SK-N-SH (cell line): Measurements from ENCODE around the gene HOXB2. TPM values are rescaled to one million over a fixed set of nuclear protein-coding genes. Genes with fewer than 3 reads are reported as not detected.

Experiments used
- CTCF ChIA-PET: fragments of 300-600, 350-600 bp; formaldehyde crosslinking; extraction: SDS; loops from one replicate; lab custom pipeline; 2021; lab: Yijun Ruan, JAX
- POLR2A ChIA-PET: fragments of 350-600 bp; sonication (Branson Sonifier 250); formaldehyde crosslinking; extraction: SDS; loops from one replicate; lab custom pipeline; 2020; ENCODE audit warnings: antibody characterized with exemption, inconsistent platforms; lab: Yijun Ruan, JAX
- DNase-seq: peaks from one replicate; pipeline ENCODE4 v3.0.0; 2012
- H2AFZ ChIP-seq: fragments of 200-600 bp; sonication (generic); 2 replicates; pipeline ENCODE4 v1.8.1; 2016; ENCODE audit warnings: antibody characterized with exemption, mild to moderate bottlenecking, low read depth
- H3F3A ChIP-seq: fragments of 200-600 bp; sonication (generic); replicated peaks from 2 replicates; pipeline ENCODE3; 2016; ENCODE audit warnings: antibody characterized with exemption, mild to moderate bottlenecking; ENCODE audit not compliant: insufficient read depth
- H3K27ac ChIP-seq, 2 experiments: fragments of 200-500 bp in 1 of 2; fragments of 200-600 bp in 1 of 2; sonication (Bioruptor generic) in 1 of 2; sonication (generic), shearing (Covaris generic) in 1 of 2; 2 replicates each; pipeline versions ENCODE4 v1.5.1 to v1.6.1; 2014 to 2016; ENCODE audit warnings: low read depth in 2 of 2, inconsistent platforms in 1 of 2, low read length in 1 of 2, mild to moderate bottlenecking in 1 of 2, mixed read lengths in 1 of 2
- H3K27me3 ChIP-seq: fragments of 200-600 bp; sonication (generic), shearing (Covaris generic); 2 replicates; pipeline ENCODE4 v1.6.1; 2016; ENCODE audit warnings: mixed run types; ENCODE audit not compliant: insufficient read depth
- H3K36me3 ChIP-seq, 2 experiments: fragments of 200-500 bp in 1 of 2; fragments of 200-600 bp in 1 of 2; sonication (Bioruptor generic) in 1 of 2; sonication (generic) in 1 of 2; replicated peaks in 1 of 2; 2 replicates each; pipeline versions ENCODE3 to v1.5.1; 2014 to 2016; ENCODE audit warnings: low read length in 1 of 2, mild to moderate bottlenecking in 1 of 2; ENCODE audit not compliant: insufficient read depth in 2 of 2, control insufficient read depth in 1 of 2
- H3K4me1 ChIP-seq, 2 experiments: fragments of 200-500 bp in 1 of 2; fragments of 200-600 bp in 1 of 2; sonication (Bioruptor generic) in 1 of 2; sonication (generic), shearing (Covaris generic) in 1 of 2; 2 replicates each; pipeline versions ENCODE4 v1.5.1 to v1.6.1; 2014 to 2016; ENCODE audit warnings: low read depth in 1 of 2, low read length in 1 of 2, mixed run types in 1 of 2; ENCODE audit not compliant: insufficient read depth in 2 of 2, control insufficient read depth in 1 of 2
- H3K4me2 ChIP-seq: fragments of 200-600 bp; sonication (generic), shearing (Covaris generic); 2 replicates; pipeline ENCODE4 v1.6.1; 2017; ENCODE audit warnings: mixed run types
- H3K4me3 ChIP-seq, 2 experiments: fragments of 200-500 bp in 1 of 2; fragments of 200-600 bp in 1 of 2; sonication (Bioruptor generic) in 1 of 2; sonication (generic), shearing (Covaris generic) in 1 of 2; 2 replicates each; pipeline versions ENCODE4 v1.5.1 to v1.8.1; 2014 to 2016; ENCODE audit warnings: low read depth in 2 of 2, inconsistent platforms in 1 of 2, low read length in 1 of 2, mild to moderate bottlenecking in 1 of 2, mixed read lengths in 1 of 2, moderate library complexity in 1 of 2
- H3K79me2 ChIP-seq: fragments of 200-600 bp; sonication (generic); 2 replicates; pipeline ENCODE4 v1.8.1; 2017; ENCODE audit warnings: mild to moderate bottlenecking; ENCODE audit not compliant: insufficient read depth
- H3K9ac ChIP-seq: fragments of 200-600 bp; sonication (generic); 2 replicates; pipeline ENCODE4 v1.6.1; 2017; ENCODE audit warnings: mixed run types
- H3K9me2 ChIP-seq: fragments of 200-600 bp; sonication (generic); 2 replicates; pipeline ENCODE4 v1.6.1; 2017; ENCODE audit warnings: mixed run types
- H3K9me3 ChIP-seq: fragments of 200-600 bp; sonication (generic); 2 replicates; pipeline ENCODE4 v1.6.1; 2017; ENCODE audit warnings: mixed run types, mild to moderate bottlenecking, moderate library complexity
- H4K20me1 ChIP-seq: fragments of 200-600 bp; sonication (generic); 2 replicates; pipeline ENCODE4 v1.6.1; 2017; ENCODE audit warnings: mild to moderate bottlenecking, mixed run types; ENCODE audit not compliant: insufficient read depth
- CHD2 ChIP-seq: fragments of 150-350 bp; IDR thresholded peaks from 2 replicates; pipeline ENCODE4 v1.6.1; 2018; ENCODE audit warnings: low read length; ENCODE audit not compliant: partially characterized antibody
- EP300 ChIP-seq, 2 experiments: IDR thresholded peaks; 2 replicates each; pipeline versions ENCODE4 v1.4.0 to v1.6.1; 2012; ENCODE audit warnings: borderline replicate concordance in 1 of 2, low read depth in 1 of 2, low read length in 1 of 2
- EZH2phosphoT487 ChIP-seq: fragments of 200-600 bp; sonication (generic); IDR thresholded peaks from 2 replicates; pipeline ENCODE4 v1.6.1; 2017; ENCODE audit warnings: low read depth, mixed run types, mild to moderate bottlenecking, antibody characterized with exemption, moderate library complexity, borderline replicate concordance
- FOXM1 ChIP-seq: IDR thresholded peaks from 2 replicates; pipeline ENCODE4 v1.4.0; 2012; ENCODE audit warnings: low read depth, mild to moderate bottlenecking
- GABPA ChIP-seq: IDR thresholded peaks from 2 replicates; pipeline ENCODE4 v1.4.0; 2012; ENCODE audit warnings: low read depth, mild to moderate bottlenecking
- GATA2 ChIP-seq: sonication (generic); formaldehyde crosslinking; IDR thresholded peaks from 2 replicates; pipeline ENCODE4 v1.5.0; 2020; ENCODE audit warnings: mild to moderate bottlenecking, missing genetic modification reagents
- IRF3 ChIP-seq: fragments of 150-350 bp; IDR thresholded peaks from 2 replicates; pipeline ENCODE4 v1.6.1; 2016; ENCODE audit warnings: mild to moderate bottlenecking, low read depth, low read length
- MAX ChIP-seq: IDR thresholded peaks from 2 replicates; pipeline ENCODE4 v1.4.0; 2012; ENCODE audit warnings: low read depth
- MEF2A ChIP-seq: IDR thresholded peaks from 2 replicates; pipeline ENCODE4 v1.4.0; 2012; ENCODE audit warnings: low read depth, borderline replicate concordance
- NFIC ChIP-seq: IDR thresholded peaks from 2 replicates; pipeline ENCODE4 v1.4.0; 2012; ENCODE audit warnings: borderline replicate concordance
- NRF1 ChIP-seq: IDR thresholded peaks from 2 replicates; pipeline ENCODE4 v1.6.1; 2012; ENCODE audit warnings: low read depth, mild to moderate bottlenecking, low read length
- RAD21 ChIP-seq: IDR thresholded peaks from 2 replicates; pipeline ENCODE4 v1.6.1; 2012; ENCODE audit warnings: mild to moderate bottlenecking, low read length
- RFX5 ChIP-seq: IDR thresholded peaks from 2 replicates; pipeline ENCODE4 v1.6.1; 2012; ENCODE audit warnings: mild to moderate bottlenecking, improper control_type of control experiment, low read length
- SIN3A ChIP-seq: IDR thresholded peaks from 2 replicates; pipeline ENCODE4 v1.6.1; 2012; ENCODE audit warnings: low read depth, mild to moderate bottlenecking, low read length, moderate library complexity, borderline replicate concordance
- TCF12 ChIP-seq: IDR thresholded peaks from 2 replicates; pipeline ENCODE4 v1.4.0; 2012
- TEAD4 ChIP-seq: IDR thresholded peaks from 2 replicates; pipeline ENCODE4 v1.4.0; 2012; ENCODE audit warnings: mild to moderate bottlenecking, borderline replicate concordance; ENCODE audit not compliant: insufficient read depth
- USF1 ChIP-seq: IDR thresholded peaks from 2 replicates; pipeline ENCODE4 v1.4.0; 2012; ENCODE audit warnings: low read depth, borderline replicate concordance
- USF2 ChIP-seq: fragments of 150-350 bp; IDR thresholded peaks from 2 replicates; pipeline ENCODE4 v1.6.1; 2017; ENCODE audit warnings: antibody characterized with exemption, low read length, low read depth, borderline replicate concordance
- WGBS: methylation state at CpG from one replicate; pipeline ENCODE4 v1.1.6; 2017; ENCODE audit warnings: low lambda C conversion rate; 5-methylcytosine and 5-hydroxymethylcytosine counted together
- polyA plus RNA-seq, 3 experiments: library from polyadenylated mRNA; depleted of rRNA; stranded (reverse); fragments of >200 nt; gene quantifications; 2 replicates each; pipeline ENCODE4 v1.2.3, GENCODE V29; 2012

Gene HOXB2
- polyA plus RNA-seq, 1 of the 3 experiments (the other 2 are of a cell fraction): 1.9 TPM

GRCh38 chr17:48575066-48575582, 30.2 kb upstream of the HOXB2 start:
- CTCF ChIA-PET: interaction anchor here (1.0 to 1.6 kb wide), 4 partner anchors 18 to 240 kb away, joined by 3 to 6 read pairs (median 4); no protein-coding TSS in a partner anchor
- DNase-seq: no peak
- no peaks in the 10 kb centered on the region for H3K36me3 ChIP-seq
- H3K27me3 ChIP-seq: peaks cover 94% of the 10 kb centered on the region
- TF ChIP-seq NFIC (no peak), TEAD4 (no peak), FOXM1 (no peak), MAX (no peak), TCF12 (no peak), CHD2 (no peak), EP300 (IDR thresholded peaks at IDR 0.05; ENCODE audit: borderline replicate concordance in 1 of 2, low read depth in 1 of 2, low read length in 1 of 2) (no peak), GATA2 (CRISPR knock-in tag) (no peak), IRF3 (no peak), RFX5 (no peak), USF2 (no peak), SIN3A (no peak), USF1 (no peak), NRF1 (no peak)
- TF ChIP-seq, all 33 proteins: peak for 0
- Histone ChIP-seq H3K79me2 (no peaks in the 10 kb centered on the region), H3K9me2 (no peaks in the 10 kb centered on the region), H3K4me2 (no peak overlapping the region), H2AFZ (no peak overlapping the region), H3F3A (no peaks in the 10 kb centered on the region), H3K4me1 (no peaks in the 10 kb centered on the region; a peak in 1 of 4 replicates), H3K9ac (no peak overlapping the region), H3K27ac (no peak overlapping the region), H3K9me3 (no peaks in the 10 kb centered on the region), H3K4me3 (no peak overlapping the region), H4K20me1 (peaks cover 4% of the 10 kb centered on the region; the same call in 1 of the 2 replicates)
- POLR2A ChIA-PET: no interaction called here
- 11% methylated on average over 7 of the region's 7 CpGs for WGBS

- Histone ChIP-seq H3F3A (no peaks in the 10 kb centered on the region), H3K9me2 (no peaks in the 10 kb centered on the region), H4K20me1 (0 out of 2 replicates have a peak, but pooled peaks cover 5% of the 10 kb centered on the region), H3K9ac (no peak overlapping the region), H3K79me2 (no peaks in the 10 kb centered on the region), H3K4me2 (no peak overlapping the region), H3K27me3 (peaks cover 94% of the 10 kb centered on the region), H3K4me1 (no peaks in the 10 kb centered on the region; a peak in 1 of 4 replicates), H3K4me3 (no peak overlapping the region), H3K27ac (no peak overlapping the region), H2AFZ (no peak overlapping the region), H3K9me3 (no peaks in the 10 kb centered on the region), H3K36me3 (no peaks in the 10 kb centered on the region)
- DNase-seq: no peak
- ChIA-PET CTCF (interaction anchor here (1.0 to 1.6 kb wide), 6 partner anchors 18 to 266 kb away, joined by 3 to 6 read pairs (median 4); no protein-coding TSS in a partner anchor), POLR2A (no interaction called here)
- TF ChIP-seq RAD21 (no peak), USF2 (no peak), EP300 (IDR thresholded peaks at IDR 0.05; ENCODE audit: borderline replicate concordance in 1 of 2, low read depth in 1 of 2, low read length in 1 of 2) (no peak), GABPA (no peak), EZH2phosphoT487 (no peak), MEF2A (no peak), NFIC (no peak)
- 16% methylated on average over 8 of the region's 8 CpGs for WGBS
Measured at GRCh38 chr17:48574505-48575065, 29.7 kb upstream of the HOXB2 start.
